Mucosa of rectum (tissue), 2 donors: Measurements from ENCODE around the gene RBMS1.
A peak's percentile ranks its signal among the peaks of the same experiment; 100 is the strongest.

Source experiments
- H3K27ac ChIP-seq, 2 donors: one replicate each; pipeline ENCODE4 v1.7.0; 2013; ENCODE audit warnings: inconsistent platforms in 2 of 2, low read depth in 2 of 2, low read length in 2 of 2
- H3K27me3 ChIP-seq, 2 donors: one replicate each; pipeline ENCODE4 v1.7.0; 2013; ENCODE audit warnings: low read length in 2 of 2; ENCODE audit not compliant: control insufficient read depth in 2 of 2, insufficient read depth in 2 of 2
- H3K36me3 ChIP-seq, 2 donors: one replicate each; pipeline ENCODE4 v1.7.0; 2013; ENCODE audit warnings: low read length in 2 of 2; ENCODE audit not compliant: control insufficient read depth in 2 of 2, insufficient read depth in 2 of 2
- H3K4me1 ChIP-seq, 2 donors: one replicate each; pipeline ENCODE4 v1.7.0; 2013; ENCODE audit warnings: low read length in 2 of 2, mild to moderate bottlenecking in 1 of 2; ENCODE audit not compliant: control insufficient read depth in 2 of 2, insufficient read depth in 2 of 2
- H3K4me3 ChIP-seq, 2 donors: one replicate each; pipeline ENCODE4 v1.7.0; 2013; ENCODE audit warnings: low read length in 2 of 2
- H3K9ac ChIP-seq, 2 donors: one replicate each; pipeline ENCODE4 v1.7.0; 2013; ENCODE audit warnings: low read length in 2 of 2, low read depth in 1 of 2, mild to moderate bottlenecking in 1 of 2
- H3K9me3 ChIP-seq, 2 donors: one replicate each; pipeline ENCODE4 v1.7.0; 2013; ENCODE audit warnings: low read length in 2 of 2; ENCODE audit not compliant: control insufficient read depth in 2 of 2
- donor health status: healthy.
- donor health status: Normal muscosa, but diverticular disease.

RBMS1 gene

GRCh38 chr2:160283675-160284074, 209.9 kb downstream of the RBMS1 start:
- H3K36me3 ChIP-seq, result peaks cover 4 to 6% of the 10 kb centered on the region in 2 donors
- no peak overlapping the region for H3K9ac ChIP-seq
- H3K4me3 ChIP-seq, result no peak overlapping the region
- H3K27me3 ChIP-seq, result no peaks in the 10 kb centered on the region
- H3K9me3 ChIP-seq, result no peaks in the 10 kb centered on the region
- no peak overlapping the region for H3K27ac ChIP-seq
- H3K4me1 ChIP-seq, result no peaks in the 10 kb centered on the region

GRCh38 chr2:160282063-160282580, 211.5 kb downstream of the RBMS1 start:
- H3K27me3 ChIP-seq, result no peaks in the 10 kb centered on the region

GRCh38 chr2:160281213-160281612, 212.4 kb downstream of the RBMS1 start:
- H3K36me3 ChIP-seq, result peaks cover 9 to 12% of the 10 kb centered on the region in 2 donors
- no peaks in the 10 kb centered on the region for H3K27me3 ChIP-seq

More at GRCh38 chr2:160282063-160282580, 211.5 kb downstream of the RBMS1 start:
- Histone ChIP-seq H3K36me3 (peaks cover 7 to 9% of the 10 kb centered on the region in 2 donors), H3K9me3 (no peaks in the 10 kb centered on the region), H3K4me1 (no peaks in the 10 kb centered on the region), H3K4me3 (no peak overlapping the region), H3K27ac (no peak overlapping the region), H3K9ac (no peak overlapping the region)

GRCh38 chr2:160279813-160280465, 213.7 kb downstream of the RBMS1 start:
- Histone ChIP-seq H3K4me3 (no peak overlapping the region), H3K36me3 (peaks cover 9 to 12% of the 10 kb centered on the region in 2 donors), H3K27ac (no peak overlapping the region), H3K9ac (no peak overlapping the region), H3K9me3 (no peaks in the 10 kb centered on the region), H3K27me3 (no peaks in the 10 kb centered on the region), H3K4me1 (peaks cover 3 to 6% of the 10 kb centered on the region in 2 donors)

More at GRCh38 chr2:160281213-160281612, 212.4 kb downstream of the RBMS1 start:
- H3K27ac ChIP-seq, result no peak overlapping the region
- no peaks in the 10 kb centered on the region for H3K9me3 ChIP-seq
- no peaks in the 10 kb centered on the region for H3K4me1 ChIP-seq
- H3K9ac ChIP-seq, result no peak overlapping the region
- H3K4me3 ChIP-seq, result no peak overlapping the region

- Histone ChIP-seq H3K4me1 (peaks cover 3 to 6% of the 10 kb centered on the region in 2 donors), H3K27ac (no peak overlapping the region), H3K36me3 (peaks cover 8 to 9% of the 10 kb centered on the region in 2 donors), H3K4me3 (no peak overlapping the region), H3K9me3 (no peaks in the 10 kb centered on the region), H3K9ac (no peak overlapping the region), H3K27me3 (no peaks in the 10 kb centered on the region)
These were observed 214.8 kb downstream of the RBMS1 start for GRCh38 chr2:160278879-160279177.

GRCh38 chr2:160278101-160278878, 215.3 kb downstream of the RBMS1 start:
- no peak overlapping the region for H3K4me3 ChIP-seq
- no peaks in the 10 kb centered on the region for H3K9me3 ChIP-seq
- no peak overlapping the region for H3K9ac ChIP-seq
- peaks cover 3 to 6% of the 10 kb centered on the region in 2 donors for H3K4me1 ChIP-seq
- H3K36me3 ChIP-seq, result peaks cover 6 to 9% of the 10 kb centered on the region in 2 donors
- no peak overlapping the region for H3K27ac ChIP-seq
- no peaks in the 10 kb centered on the region for H3K27me3 ChIP-seq

- Histone ChIP-seq H3K36me3 (peaks cover 6 to 9% of the 10 kb centered on the region in 2 donors), H3K27ac (no peak overlapping the region), H3K4me1 (peaks cover 3 to 6% of the 10 kb centered on the region in 2 donors), H3K4me3 (no peak overlapping the region), H3K27me3 (no peaks in the 10 kb centered on the region), H3K9ac (no peak overlapping the region), H3K9me3 (no peaks in the 10 kb centered on the region)
These were observed 216.5 kb downstream of the RBMS1 start for GRCh38 chr2:160277151-160277550.

- Histone ChIP-seq H3K4me1 (peaks cover 6 to 10% of the 10 kb centered on the region in 2 donors), H3K27ac (no peak overlapping the region), H3K9me3 (no peaks in the 10 kb centered on the region), H3K27me3 (no peaks in the 10 kb centered on the region), H3K4me3 (no peak overlapping the region), H3K36me3 (peaks cover 6 to 9% of the 10 kb centered on the region in 2 donors), H3K9ac (no peak overlapping the region)
These were observed 218.0 kb downstream of the RBMS1 start for GRCh38 chr2:160275656-160276055.

GRCh38 chr2:160271171-160272086, 222.2 kb downstream of the RBMS1 start:
- H3K27ac ChIP-seq, result peak overlapping the region; percentile 82 to 88
- H3K27me3 ChIP-seq, result no peaks in the 10 kb centered on the region
- H3K4me3 ChIP-seq, result no peak overlapping the region
- no peaks in the 10 kb centered on the region for H3K36me3 ChIP-seq
- H3K9me3 ChIP-seq, result no peaks in the 10 kb centered on the region
- H3K9ac ChIP-seq, result no peak overlapping the region
- H3K4me1 ChIP-seq, result peaks cover 14 to 19% of the 10 kb centered on the region in 2 donors
